ENCODE data around the gene SPTBN1.
A peak's percentile ranks its signal among the peaks of the same experiment; 100 is the strongest.

Gene SPTBN1

GRCh38 chr2:54708584-54709335 is 252.6 kb downstream of the SPTBN1 start:
- intact Hi-C loops (cut with DNase I), result loop anchor here (10.0 kb wide), 1 partner anchor 544 kb away; no protein-coding TSS in a partner anchor

GRCh38 chr2:54709336-54709809 is 253.2 kb downstream of the SPTBN1 start:
- intact Hi-C loops (cut with DNase I), result loop anchor here (10.0 kb wide), 1 partner anchor 545 kb away; no protein-coding TSS in a partner anchor
- DNase-seq, result no peak

More at GRCh38 chr2:54708584-54709335, 252.6 kb downstream of the SPTBN1 start:
- DNase-seq, result peak in 8 of 10 donors; percentile 39 to 92 (median 55)

GRCh38 chr2:54710216-54710615 is 254.1 kb downstream of the SPTBN1 start:
- DNase-seq, result no peak
- intact Hi-C loops (cut with DNase I), result no loop called here

- DNase-seq, result no peak
- intact Hi-C loops (cut with DNase I), result no loop called here
These were observed 256.4 kb downstream of the SPTBN1 start for GRCh38 chr2:54712516-54712915.

- no peak for DNase-seq
- intact Hi-C loops (cut with DNase I), result no loop called here
These were observed 258.9 kb downstream of the SPTBN1 start for GRCh38 chr2:54714996-54715395.

GRCh38 chr2:54716375-54716774 is 260.2 kb downstream of the SPTBN1 start:
- DNase-seq, result no peak
- intact Hi-C loops (cut with DNase I), result no loop called here

GRCh38 chr2:54720563-54720962 is 264.4 kb downstream of the SPTBN1 start:
- intact Hi-C loops (cut with DNase I), result loop anchor here (10.0 kb wide), 1 partner anchor 386 kb away; a partner anchor contains a TSS
- DNase-seq, result no peak

Measured in posterior cingulate gyrus (tissue), 11 donors.